Spleen (tissue), 11 donors: ENCODE data around the gene PFDN6. TPM values are rescaled to one million over a fixed set of nuclear protein-coding genes. Genes with fewer than 3 reads are reported as not detected.

ENCODE experiments used
- DNase-seq: peaks from one replicate; pipeline ENCODE4 v3.0.0-alpha.2; 2020
- H3K27ac ChIP-seq, 8 donors: fragments of 200-600 bp; sonication (generic) in 7 of 8; 1 replicate in 4 of 8; 2 replicates in 4 of 8; pipeline versions ENCODE4 v1.5.0 to v1.8.0; 2016 to 2021; ENCODE audit warnings: inconsistent platforms in 4 of 8, mild to moderate bottlenecking in 4 of 8, moderate library complexity in 1 of 8
- H3K27me3 ChIP-seq, 7 donors: fragments of 200-600 bp; sonication (generic) in 6 of 7; replicated peaks in 1 of 7; 1 replicate in 4 of 7; 2 replicates in 3 of 7; pipeline versions ENCODE4 v1.5.0 to v1.8.0; 2016 to 2021; ENCODE audit warnings: inconsistent platforms in 3 of 7, mild to moderate bottlenecking in 1 of 7
- H3K36me3 ChIP-seq, 6 donors: fragments of 200-600 bp; sonication (generic) in 5 of 6; 1 replicate in 4 of 6; 2 replicates in 2 of 6; pipeline versions ENCODE4 v1.5.0 to v1.8.0; 2016 to 2021; ENCODE audit warnings: inconsistent platforms in 2 of 6
- H3K4me1 ChIP-seq, 6 donors: fragments of 200-600 bp; sonication (generic) in 5 of 6; 1 replicate in 3 of 6; 2 replicates in 3 of 6; pipeline versions ENCODE4 v1.5.0 to v1.8.0; 2016 to 2021; ENCODE audit warnings: inconsistent platforms in 3 of 6
- H3K4me3 ChIP-seq, 8 donors: fragments of 200-600 bp; sonication (generic) in 7 of 8; 1 replicate in 4 of 8; 2 replicates in 4 of 8; pipeline versions ENCODE4 v1.5.0 to v1.8.0; 2016 to 2021; ENCODE audit warnings: inconsistent platforms in 4 of 8, mild to moderate bottlenecking in 4 of 8, moderate library complexity in 2 of 8
- H3K9me3 ChIP-seq, 8 donors: fragments of 200-600 bp; sonication (generic) in 7 of 8; 1 replicate in 4 of 8; 2 replicates in 4 of 8; pipeline versions ENCODE4 v1.5.0 to v1.8.0; 2016 to 2021; ENCODE audit warnings: inconsistent platforms in 4 of 8
- POLR2A ChIP-seq, 3 donors: fragments of 450-650 bp; IDR thresholded peaks; one replicate each; pipeline ENCODE4 v1.5.1; 2017; ENCODE audit warnings: antibody characterized with exemption in 3 of 3, mild to moderate bottlenecking in 1 of 3
- POLR2AphosphoS5 ChIP-seq, 3 donors: sonication (generic); formaldehyde crosslinking; IDR thresholded peaks; one replicate each; pipeline ENCODE4 v1.5.1; 2017; ENCODE audit warnings: antibody characterized with exemption in 3 of 3
- WGBS, 5 donors: extraction: QIAGEN DNeasy Blood & Tissue Kit in 3 of 5; methylation state at CpG; one replicate each; pipeline versions ENCODE4 v1.1.5 to v1.1.7; 2013 to 2018; 5-methylcytosine and 5-hydroxymethylcytosine counted together
- intact Hi-C: fragments of 100-400 bp; cut with DNase I; formaldehyde crosslinking; loops from one replicate; pipeline ENCODE4 v1.15.0; 2023; ENCODE audit warnings: low total_unique reads
- polyA plus RNA-seq, 3 donors: library from polyadenylated mRNA; stranded (reverse); fragments of 200-250 nt; gene quantifications; one replicate each; pipeline ENCODE4 v1.2.1, GENCODE V29; 2013
- total RNA-seq, 7 donors: library from RNA; depleted of rRNA in 3 of 7; stranded (reverse); fragments of >200 nt in 3 of 7; fragmentation: NEBNext Ultra II Directional in 4 of 7; extraction: Animal tissue kit (Norgen Biotek cat#: 25700) in 4 of 7; gene quantifications; one replicate each; pipeline versions ENCODE4 v1.1.0 to v1.2.1, GENCODE V29; 2016 to 2021
- TF ChIP-seq, protein P1 (sequence below), 11 experiments: fragments of 200-600 bp in 7 of 11; fragments of 450-650 bp in 4 of 11; sonication (generic) in 4 of 11; IDR thresholded peaks in 8 of 11; conservative IDR thresholded peaks in 3 of 11; 1 replicate in 7 of 11; 2 replicates in 4 of 11; pipeline versions ENCODE4 v1.4.0 to v1.8.0; 2016 to 2021; ENCODE audit warnings: antibody characterized with exemption in 11 of 11, inconsistent platforms in 4 of 11, mild to moderate bottlenecking in 1 of 11
- donor health status: healthy with polysubstance abuse.
- donor health status: DM: no; HTN: no; CAD: no; lungs with moderate emphysema.
- donor health status: DM: no; HTN: no; CAD: no.
- donor health status: Bipolar disorder and iron deficiency.
- donor health status: healthy.
- donor health status: DM: no; HTN: no; CAD: no.
- donor health status: DM: yes; HTN: yes; CAD: no.

PFDN6 gene
- total and polyA plus RNA-seq, 10 donors: 11.3 to 169 (median 32.7) TPM

DNA sequence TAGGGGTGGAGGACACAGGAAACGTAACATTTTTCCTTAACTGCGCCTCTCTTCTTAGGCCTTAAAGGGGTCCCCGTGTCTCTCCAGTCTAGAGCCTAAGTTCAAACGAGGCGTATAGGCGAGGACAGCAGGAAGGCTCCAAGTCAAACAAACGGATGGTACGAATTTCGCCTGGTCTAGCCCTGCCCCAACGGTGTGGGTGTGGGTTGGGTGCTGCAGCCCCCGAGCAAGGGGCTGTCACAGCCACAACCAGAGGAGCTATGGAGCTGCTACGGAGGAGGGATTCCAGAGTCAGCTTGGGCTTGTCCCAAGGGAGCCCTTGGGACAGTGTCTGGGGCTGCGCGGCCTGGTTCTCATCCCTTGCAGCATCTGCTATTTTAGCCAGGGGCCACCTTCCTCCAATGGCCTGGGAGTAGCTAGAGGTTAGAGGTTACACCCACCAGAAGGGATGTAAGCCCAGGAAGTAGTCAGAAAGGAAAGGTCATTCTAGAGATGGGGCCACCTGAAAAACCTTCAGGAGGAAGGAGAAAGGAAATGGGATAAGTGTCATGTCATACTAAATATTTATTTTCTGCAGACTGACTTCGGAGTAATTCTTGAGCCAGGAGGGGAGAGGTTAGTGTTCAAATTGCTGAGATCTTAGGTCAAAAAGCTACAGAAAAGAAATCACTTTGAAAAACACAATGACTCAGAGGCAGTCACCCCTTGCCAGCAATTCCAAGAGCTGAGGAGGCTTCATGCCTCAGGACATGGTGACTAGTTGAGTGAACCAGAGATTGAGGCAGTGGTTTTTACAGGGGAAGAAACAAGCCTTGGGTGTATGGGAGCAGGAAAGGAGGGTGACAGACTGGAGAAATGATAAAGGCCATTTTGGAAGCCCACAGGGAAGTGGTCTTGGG is 39.4 kb upstream of the PFDN6 start:
- peak; percentile 78 for DNase-seq
- intact Hi-C loops: loop anchor here (2.0 kb wide), 1 partner anchor 89 kb away; no protein-coding TSS in a partner anchor
- Histone ChIP-seq H3K4me1 (peaks cover 10 to 45% (median 29%) of the 10 kb centered on the region in 6 donors), H3K27ac (peak overlapping the region; percentile 89 to 93 (median 91)), H3K9me3 (no peaks in the 10 kb centered on the region), H3K27me3 (peaks cover 0 to 13% (median 0%) of the 10 kb centered on the region in 7 donors), H3K36me3 (peaks cover 0 to 29% (median 0%) of the 10 kb centered on the region in 6 donors), H3K4me3 (peak overlapping the region; percentile 36 to 73 (median 52))
- TF ChIP-seq POLR2AphosphoS5 (IDR thresholded peaks at IDR 0.05) (no peak), POLR2A (IDR thresholded peaks at IDR 0.05) (no peak)
- TF ChIP-seq, protein P1, sequence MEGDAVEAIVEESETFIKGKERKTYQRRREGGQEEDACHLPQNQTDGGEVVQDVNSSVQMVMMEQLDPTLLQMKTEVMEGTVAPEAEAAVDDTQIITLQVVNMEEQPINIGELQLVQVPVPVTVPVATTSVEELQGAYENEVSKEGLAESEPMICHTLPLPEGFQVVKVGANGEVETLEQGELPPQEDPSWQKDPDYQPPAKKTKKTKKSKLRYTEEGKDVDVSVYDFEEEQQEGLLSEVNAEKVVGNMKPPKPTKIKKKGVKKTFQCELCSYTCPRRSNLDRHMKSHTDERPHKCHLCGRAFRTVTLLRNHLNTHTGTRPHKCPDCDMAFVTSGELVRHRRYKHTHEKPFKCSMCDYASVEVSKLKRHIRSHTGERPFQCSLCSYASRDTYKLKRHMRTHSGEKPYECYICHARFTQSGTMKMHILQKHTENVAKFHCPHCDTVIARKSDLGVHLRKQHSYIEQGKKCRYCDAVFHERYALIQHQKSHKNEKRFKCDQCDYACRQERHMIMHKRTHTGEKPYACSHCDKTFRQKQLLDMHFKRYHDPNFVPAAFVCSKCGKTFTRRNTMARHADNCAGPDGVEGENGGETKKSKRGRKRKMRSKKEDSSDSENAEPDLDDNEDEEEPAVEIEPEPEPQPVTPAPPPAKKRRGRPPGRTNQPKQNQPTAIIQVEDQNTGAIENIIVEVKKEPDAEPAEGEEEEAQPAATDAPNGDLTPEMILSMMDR (IDR thresholded peaks at IDR 0.05 in 8 of 11, conservative IDR thresholded peaks at IDR 0.05 in 3 of 11): no peak
- WGBS, 5 donors: 17 to 22% (median 18%) methylated on average over 14 to 15 of the region's 15 CpGs

DNA sequence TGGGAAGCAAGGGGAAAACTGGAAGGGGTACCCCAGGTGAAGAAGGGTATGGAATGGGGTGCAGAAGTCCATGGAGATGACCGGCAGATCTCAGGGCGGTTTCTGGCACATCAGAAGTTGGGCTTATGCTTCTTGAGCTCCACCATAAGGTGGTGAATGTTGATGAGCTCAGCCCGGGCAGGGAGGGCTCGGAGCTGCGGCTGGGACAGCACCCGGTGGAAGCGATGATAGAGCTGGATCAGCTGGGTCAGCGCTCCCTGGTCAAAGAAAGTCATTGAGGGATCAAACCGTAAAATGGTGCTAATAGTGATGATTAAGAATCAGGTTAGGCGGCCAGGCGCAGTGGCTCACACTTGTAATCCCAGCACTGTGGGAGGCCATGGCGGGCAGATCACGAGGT is 38.7 kb upstream of the PFDN6 start:
- peak; percentile 64 for DNase-seq
- H3K27ac ChIP-seq: peak overlapping the region in 1 of 8 donors; percentile 91
- no peaks in the 10 kb centered on the region for H3K9me3 ChIP-seq
- H3K4me1 ChIP-seq: peaks cover 10 to 45% (median 29%) of the 10 kb centered on the region in 6 donors
- no peak overlapping the region for H3K4me3 ChIP-seq
- TF ChIP-seq, protein P1 (IDR thresholded peaks at IDR 0.05 in 8 of 11, conservative IDR thresholded peaks at IDR 0.05 in 3 of 11): no peak
- no peak for TF ChIP-seq POLR2AphosphoS5 (IDR thresholded peaks at IDR 0.05)
- no peak for TF ChIP-seq POLR2A (IDR thresholded peaks at IDR 0.05)
- H3K36me3 ChIP-seq: peaks cover 0 to 33% (median under 1%) of the 10 kb centered on the region in 6 donors
- 94 to 97% (median 97%) methylated on average over 13 of the region's 13 CpGs for WGBS, 5 donors
- intact Hi-C loops: no loop called here
- peaks cover 0 to 8% (median 0%) of the 10 kb centered on the region in 7 donors for H3K27me3 ChIP-seq

DNA sequence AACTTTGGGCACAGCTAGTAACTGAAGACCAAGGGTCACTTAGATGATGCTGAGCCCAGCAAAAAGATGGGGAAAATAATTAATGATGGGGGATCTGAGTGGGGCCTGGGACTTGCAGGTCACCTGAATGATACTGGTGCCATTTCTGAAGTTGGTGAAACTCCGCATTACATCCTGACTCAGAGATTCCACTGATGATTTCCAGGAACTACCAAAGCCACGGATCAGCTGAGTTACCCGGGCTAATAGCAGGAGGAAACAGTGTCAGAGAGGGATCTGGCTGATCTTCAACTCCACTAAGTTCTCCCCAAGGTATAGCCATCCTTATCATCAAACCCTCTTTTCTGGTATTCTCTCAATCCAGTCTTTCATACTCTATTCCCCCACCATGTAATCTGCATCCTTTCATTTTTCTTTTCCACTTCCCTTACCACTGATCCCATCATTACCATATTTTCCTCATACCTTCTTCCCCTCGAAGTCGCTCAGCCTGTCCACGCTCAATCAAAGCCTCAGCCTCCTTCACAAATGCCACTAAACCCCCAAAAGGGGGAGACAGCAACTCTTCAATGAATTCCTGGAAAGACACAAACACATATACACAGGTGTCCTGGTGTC is 37.9 kb upstream of the PFDN6 start:
- H3K4me3 ChIP-seq: no peak overlapping the region
- no peaks in the 10 kb centered on the region for H3K9me3 ChIP-seq
- peaks cover 0 to 8% (median 0%) of the 10 kb centered on the region in 7 donors for H3K27me3 ChIP-seq
- no peak overlapping the region for H3K27ac ChIP-seq
- WGBS, 5 donors: 79 to 88% (median 84%) methylated on average over 6 of the region's 6 CpGs
- peaks cover 0 to 36% (median 2%) of the 10 kb centered on the region in 6 donors for H3K36me3 ChIP-seq
- no peak for DNase-seq
- intact Hi-C loops: no loop called here
- TF ChIP-seq POLR2AphosphoS5 (IDR thresholded peaks at IDR 0.05) (no peak), POLR2A (IDR thresholded peaks at IDR 0.05) (no peak)
- peaks cover 10 to 45% (median 29%) of the 10 kb centered on the region in 6 donors for H3K4me1 ChIP-seq

DNA sequence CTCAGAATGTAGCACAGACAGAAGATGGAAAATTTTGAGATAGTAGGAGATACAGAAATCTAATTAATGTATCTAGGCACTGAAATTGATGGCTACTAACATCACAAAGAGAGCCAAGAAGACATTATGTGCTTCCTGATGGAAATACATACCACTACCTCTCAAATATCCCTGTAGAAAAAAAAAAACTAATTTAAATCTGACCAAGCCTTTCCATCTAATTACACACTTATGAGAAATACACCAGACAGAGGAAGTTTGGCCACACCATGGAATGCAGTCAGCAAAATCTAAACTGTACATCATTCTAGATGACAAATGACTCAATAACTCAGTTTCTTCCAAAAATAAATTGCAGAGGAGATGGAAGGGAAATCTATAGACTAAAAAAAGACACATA is 36.6 kb upstream of the PFDN6 start:
- Histone ChIP-seq H3K4me1 (peaks cover 10 to 41% (median 26%) of the 10 kb centered on the region in 6 donors), H3K9me3 (no peaks in the 10 kb centered on the region), H3K27ac (no peak overlapping the region), H3K4me3 (no peak overlapping the region), H3K36me3 (peaks cover 0 to 47% (median 11%) of the 10 kb centered on the region in 6 donors), H3K27me3 (peaks cover 0 to 2% (median 0%) of the 10 kb centered on the region in 7 donors)
- TF ChIP-seq, protein P1 (IDR thresholded peaks at IDR 0.05 in 8 of 11, conservative IDR thresholded peaks at IDR 0.05 in 3 of 11): no peak
- TF ChIP-seq POLR2A (IDR thresholded peaks at IDR 0.05): no peak
- no peak for TF ChIP-seq POLR2AphosphoS5 (IDR thresholded peaks at IDR 0.05)
- DNase-seq: no peak
- intact Hi-C loops: no loop called here
